Activated CD4-positive, alpha-beta T cell treated with anti-CD3 and anti-CD28 coated beads for 48 hours (primary cell): Measurements from ENCODE around the gene ZNF394.
"Not testable (repeated sequence)": the region's sequence is repeated elsewhere in the genome, so short reads cannot be mapped to it uniquely, and the experiment has no call there.

Source experiments
- DNase-seq: peaks from one replicate; pipeline ENCODE4 v3.0.0-alpha.2; 2020

Gene ZNF394

DNA sequence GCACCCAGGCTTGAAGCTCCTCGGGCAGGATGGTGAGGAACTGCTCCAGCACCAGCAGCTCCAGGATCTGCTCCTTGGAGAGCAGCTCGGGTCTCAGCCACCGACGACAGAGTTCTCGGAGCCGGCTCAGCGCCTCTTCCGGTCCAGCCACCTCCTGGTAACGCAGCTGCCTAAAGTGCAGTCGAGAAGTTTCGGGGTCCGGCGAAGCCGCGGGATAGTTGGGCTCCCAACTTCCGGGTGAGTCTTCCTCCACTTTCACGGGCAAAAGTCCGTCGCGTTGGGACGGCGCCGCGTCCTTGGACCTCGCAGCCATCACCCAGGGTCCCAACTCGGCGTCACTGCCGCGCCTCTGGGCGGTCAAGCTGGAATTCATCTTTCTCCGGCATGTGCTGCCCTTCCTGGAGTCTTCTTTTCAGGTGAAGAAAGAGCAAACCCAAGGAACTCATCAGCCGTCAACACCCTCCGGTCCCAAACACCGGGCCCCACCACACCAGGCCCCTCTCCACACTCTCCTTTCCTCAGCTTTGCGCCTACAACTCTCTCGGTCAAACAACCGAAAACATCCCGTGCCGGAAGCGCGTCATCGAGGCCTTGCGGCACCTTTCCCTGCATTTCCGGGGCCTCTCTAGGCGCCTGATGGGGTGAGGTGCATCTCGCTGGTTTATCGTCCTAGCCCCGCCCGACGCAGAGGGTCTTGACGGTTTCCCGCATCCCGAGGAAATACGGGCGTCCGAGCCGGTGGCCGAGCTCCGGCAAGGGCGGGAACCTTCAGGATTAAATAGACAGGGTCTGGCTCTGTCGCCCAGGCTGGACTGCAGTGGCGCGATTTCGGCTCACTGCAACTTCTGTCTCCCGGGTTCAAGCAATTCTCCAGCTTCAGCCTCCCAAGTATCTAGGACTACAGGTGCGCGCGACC, at the start of gene ZNF394:
Gene ZNF394 (minus strand): TSS at position 561 of the 916 bp plus-strand sequence. CDS start 188 bp downstream, at position 373.
- peak; percentile 93 for DNase-seq

DNA sequence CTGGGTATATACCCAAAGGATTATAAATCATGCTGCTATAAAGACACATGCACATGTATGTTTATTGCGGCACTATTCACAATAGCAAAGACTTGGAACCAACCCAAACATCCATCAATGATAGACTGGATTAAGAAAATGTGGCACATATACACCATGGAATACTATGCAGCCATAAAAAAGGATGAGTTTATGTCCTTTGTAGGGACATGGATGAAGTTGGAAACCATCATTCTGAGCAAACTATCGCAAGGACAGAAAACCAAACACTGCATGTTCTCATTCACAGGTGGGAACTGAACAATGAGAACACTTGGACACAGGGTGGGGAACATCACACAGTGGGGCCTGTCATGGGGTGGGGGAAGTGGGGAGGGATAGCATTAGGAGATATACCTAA, 49.5 kb upstream of the ZNF394 start:
- not testable (repeated sequence) for DNase-seq

DNA sequence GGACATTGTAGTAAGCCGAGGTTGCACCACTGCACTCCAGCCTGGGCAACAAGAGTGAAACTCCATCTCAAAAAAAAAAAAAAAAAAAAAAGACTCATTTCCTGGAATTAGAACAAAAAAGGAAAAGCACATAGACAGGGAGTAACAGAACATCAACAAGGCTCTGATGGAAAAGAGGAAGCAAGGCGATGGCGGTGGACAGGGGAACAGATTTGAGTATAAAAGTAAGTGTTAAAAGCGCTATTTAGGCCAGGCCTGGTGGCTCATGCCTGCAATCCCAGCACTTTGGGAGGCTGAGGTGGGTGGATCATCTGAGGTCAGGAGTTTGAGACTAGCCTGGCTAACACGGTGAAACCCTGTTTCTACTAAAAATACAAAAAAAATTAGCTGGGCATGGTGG, 45.2 kb upstream of the ZNF394 start:
- DNase-seq = not testable (repeated sequence)

DNA sequence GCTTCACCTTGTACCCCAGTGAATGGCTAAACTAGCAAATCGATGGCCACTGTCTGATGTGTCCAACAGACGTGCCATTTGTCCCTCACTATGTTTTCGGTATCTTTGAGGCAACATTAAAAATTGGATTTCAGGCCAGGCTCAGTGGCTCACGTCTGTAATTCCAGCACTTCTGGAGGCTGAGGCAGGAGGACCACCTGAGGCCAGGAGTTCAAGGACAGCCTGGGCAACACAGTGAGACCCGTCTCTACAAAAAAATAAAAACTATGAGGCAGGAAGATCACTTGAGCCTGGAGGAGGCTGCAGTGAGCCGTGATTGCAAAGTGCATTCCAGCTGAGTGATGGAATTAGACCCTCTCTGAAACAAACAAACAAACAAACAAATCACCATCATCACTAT, 43.8 kb upstream of the ZNF394 start:
- no peak for DNase-seq

DNA sequence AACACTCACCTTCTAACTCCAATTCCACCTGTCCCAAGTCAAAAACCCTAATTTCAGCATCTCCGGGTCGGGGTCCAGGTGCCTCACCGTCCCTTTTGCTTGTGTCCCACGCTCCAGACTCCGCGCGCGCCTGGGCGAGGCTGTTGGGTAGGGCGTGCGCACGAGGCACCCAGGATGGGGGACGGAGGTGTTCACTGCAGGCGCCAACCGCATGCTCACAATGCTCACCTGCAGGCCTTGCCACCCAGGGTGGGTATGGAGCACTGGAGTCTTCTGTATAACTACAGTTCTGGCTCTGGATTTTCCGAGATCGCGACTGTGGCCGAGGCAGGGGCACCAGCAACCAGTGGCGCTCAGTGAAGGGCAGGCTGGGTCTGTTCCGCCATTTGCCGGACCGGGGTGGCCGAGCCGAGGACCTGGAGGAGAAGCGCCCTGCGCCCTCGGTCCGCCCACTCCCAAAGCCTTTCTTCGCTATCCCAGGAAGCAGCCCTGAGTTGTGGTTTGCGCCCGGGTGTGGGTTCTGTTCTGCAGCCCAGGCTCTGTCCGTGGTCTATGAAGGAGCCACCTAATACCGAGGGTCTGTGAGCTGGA, 43.1 kb upstream of the ZNF394 start:
- no peak for DNase-seq

DNA sequence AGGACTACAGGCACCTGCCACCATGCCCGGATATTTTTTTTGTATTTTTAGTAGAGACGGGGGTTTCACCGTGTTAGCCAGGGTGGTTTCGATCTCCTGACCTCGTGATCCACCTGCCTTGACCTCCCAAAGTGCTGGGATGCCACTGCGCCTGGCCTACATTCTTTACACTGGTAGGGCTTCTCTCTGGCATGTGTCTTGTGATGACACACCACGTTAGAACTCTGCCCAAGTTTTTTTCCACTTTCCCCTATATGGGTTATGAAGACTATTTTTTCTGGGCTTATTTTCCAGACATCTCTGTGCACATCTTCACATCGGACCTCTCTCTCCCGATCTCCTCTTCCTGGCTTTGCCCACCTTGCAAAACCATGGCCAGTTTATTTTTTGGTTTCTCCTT, 41.1 kb upstream of the ZNF394 start:
- DNase-seq = no peak

DNA sequence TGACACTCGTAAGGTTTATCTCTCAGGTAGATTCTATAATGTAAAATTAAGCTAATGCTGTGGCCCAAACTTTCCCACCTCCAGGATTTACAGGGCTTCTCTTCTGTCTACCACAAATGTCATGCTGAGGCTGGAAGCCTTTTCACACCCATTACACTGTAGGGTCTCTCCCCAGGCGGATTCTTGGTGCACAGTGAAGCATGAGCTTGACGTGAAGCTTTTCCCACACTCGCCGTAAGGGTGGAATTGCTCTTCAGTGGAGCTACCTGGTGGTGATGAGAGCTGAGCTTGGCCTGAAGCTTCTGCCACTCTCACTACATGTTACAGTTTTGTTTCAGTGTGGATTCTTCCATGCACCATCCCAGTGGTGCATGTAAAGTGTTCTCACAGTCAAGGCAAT, 40.5 kb upstream of the ZNF394 start:
- no peak for DNase-seq

DNA sequence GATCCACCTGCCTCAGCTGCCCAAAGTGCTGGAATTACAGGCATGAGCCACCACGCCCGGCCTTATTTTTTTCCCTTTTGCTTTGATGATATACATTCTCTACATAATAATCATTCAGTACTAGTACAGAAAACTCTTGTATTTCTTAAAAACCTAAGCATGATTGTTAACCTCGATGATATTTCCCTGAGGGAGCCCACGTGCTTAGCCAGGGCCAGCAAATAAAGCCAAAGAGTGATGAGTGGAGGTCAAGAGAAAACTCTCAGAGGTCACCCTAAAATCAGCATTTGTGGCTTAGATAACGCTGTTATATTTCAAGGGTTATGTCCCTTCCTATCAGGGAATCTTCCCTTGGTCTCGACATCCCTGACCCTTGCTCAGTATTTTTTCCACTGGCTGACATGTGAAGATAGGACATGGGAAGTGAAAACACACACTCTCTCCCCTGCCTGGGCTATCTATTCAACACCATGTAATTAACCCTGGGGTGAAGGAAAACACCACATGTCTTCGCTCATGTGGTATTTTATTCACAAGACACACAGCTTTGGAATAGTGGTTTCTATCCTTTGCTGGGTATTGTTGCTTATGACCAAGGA, 39.2 kb upstream of the ZNF394 start:
- DNase-seq = no peak

DNA sequence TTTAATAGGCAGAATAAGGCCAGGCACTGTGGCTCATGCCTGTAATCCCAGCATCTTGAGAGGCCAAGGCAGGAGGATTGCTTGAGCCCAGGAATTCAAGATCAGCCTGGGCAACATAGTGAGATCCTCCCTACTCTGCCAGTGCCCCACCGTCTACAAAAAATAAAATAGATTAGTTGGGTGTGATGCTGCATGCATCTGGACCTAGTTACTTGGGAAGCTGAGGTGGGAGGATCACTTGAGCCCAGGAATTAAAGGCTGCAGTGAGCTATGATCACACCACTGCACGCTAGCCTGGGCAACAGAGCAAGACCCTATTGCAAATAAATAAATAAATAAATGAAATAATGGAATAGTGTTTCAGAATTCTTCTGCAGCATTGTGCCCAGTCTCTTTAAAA, 35.6 kb upstream of the ZNF394 start:
- no peak for DNase-seq

DNA sequence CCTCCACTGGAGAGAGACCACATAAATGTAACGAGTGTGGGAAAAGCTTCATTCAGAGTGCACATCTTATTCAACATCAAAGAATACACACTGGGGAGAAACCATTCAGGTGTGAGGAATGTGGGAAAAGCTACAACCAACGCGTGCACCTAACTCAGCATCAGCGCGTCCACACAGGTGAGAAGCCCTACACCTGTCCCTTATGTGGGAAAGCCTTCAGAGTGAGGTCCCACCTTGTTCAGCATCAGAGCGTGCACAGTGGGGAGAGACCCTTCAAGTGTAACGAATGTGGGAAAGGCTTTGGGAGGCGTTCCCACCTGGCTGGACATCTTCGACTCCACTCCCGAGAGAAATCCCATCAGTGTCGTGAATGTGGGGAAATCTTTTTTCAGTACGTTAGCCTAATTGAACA, 31.3 kb upstream of the ZNF394 start:
- no peak for DNase-seq

DNA sequence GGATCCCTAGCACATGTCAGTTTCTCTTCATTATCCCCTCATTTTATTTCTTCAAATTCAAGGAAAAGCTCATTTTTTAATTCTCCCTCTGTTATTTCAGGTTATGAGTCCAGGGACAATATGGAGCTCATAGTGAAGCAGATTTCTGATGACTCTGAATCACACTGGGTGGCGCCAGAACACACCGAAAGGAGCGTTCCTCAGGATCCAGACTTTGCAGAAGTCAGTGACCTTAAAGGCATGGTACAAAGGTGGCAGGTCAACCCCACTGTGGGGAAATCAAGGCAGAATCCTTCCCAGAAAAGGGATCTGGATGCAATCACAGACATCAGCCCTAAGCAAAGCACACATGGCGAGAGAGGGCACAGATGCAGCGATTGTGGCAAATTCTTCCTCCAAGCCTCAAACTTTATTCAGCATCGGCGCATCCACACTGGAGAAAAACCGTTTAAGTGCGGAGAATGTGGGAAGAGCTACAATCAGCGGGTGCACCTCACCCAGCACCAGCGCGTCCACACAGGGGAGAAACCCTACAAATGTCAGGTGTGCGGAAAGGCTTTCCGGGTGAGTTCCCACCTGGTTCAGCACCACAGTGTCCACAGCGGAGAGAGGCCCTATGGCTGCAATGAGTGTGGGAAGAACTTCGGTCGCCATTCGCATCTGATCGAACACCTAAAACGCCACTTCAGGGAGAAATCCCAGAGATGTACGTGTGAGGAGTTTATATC, 25.8 kb upstream of the ZNF394 start:
- peak; percentile 24 for DNase-seq

DNA sequence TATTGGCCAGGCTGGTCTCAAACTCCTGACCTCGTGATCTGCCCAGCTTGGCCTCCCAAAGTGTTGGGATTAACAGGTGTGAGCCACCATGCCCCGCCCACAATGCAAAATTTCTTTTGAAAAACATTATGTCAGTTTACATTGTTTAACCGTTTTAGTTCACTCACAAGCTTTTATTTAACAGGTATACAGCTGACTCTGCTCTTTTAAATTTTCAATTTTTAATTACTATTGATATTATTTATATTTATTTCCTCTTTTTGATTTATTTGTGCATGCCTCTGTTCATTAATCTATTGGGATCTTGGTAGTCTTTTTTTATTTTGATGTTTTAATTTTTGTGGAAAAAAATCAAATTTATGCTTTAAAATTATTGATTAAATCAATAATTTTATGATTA, 21.3 kb upstream of the ZNF394 start:
- DNase-seq = no peak

DNA sequence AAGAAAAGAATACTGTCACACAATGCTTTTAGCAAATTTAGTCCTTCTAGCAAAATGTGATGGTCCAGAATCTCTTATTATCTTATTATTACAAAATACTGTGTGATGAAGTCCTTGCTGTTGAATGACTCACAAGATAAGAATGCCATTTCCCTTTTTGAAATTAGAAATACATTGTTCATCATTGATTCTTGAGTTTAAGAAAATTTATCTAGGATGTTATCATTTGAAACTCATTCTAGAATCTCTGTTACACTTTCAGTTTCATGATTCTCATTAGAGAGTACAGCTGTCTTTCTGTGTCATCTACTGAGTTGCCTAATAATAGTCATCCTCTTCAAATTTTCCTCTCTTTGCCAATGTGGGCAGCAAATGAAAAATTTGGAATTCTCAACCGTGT, 14.0 kb upstream of the ZNF394 start:
- no peak for DNase-seq

DNA sequence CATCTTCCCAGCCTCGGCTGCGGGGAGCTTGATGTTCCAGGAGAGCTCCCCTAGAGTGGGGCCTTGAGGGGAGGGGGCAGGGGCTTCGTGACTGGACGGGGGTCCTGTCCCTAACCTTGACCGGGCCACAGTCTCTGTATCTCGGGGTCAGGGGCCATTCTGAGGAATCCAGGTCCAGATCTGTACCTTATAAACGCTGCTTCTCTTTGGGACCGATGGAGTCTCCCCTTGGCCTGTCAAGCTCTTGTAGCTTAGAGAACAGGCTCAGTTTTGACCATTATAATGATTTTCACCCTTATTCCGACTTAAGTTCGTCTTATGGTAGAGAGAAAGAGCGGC, 5.2 kb upstream of the ZNF394 start:
- no peak for DNase-seq

DNA sequence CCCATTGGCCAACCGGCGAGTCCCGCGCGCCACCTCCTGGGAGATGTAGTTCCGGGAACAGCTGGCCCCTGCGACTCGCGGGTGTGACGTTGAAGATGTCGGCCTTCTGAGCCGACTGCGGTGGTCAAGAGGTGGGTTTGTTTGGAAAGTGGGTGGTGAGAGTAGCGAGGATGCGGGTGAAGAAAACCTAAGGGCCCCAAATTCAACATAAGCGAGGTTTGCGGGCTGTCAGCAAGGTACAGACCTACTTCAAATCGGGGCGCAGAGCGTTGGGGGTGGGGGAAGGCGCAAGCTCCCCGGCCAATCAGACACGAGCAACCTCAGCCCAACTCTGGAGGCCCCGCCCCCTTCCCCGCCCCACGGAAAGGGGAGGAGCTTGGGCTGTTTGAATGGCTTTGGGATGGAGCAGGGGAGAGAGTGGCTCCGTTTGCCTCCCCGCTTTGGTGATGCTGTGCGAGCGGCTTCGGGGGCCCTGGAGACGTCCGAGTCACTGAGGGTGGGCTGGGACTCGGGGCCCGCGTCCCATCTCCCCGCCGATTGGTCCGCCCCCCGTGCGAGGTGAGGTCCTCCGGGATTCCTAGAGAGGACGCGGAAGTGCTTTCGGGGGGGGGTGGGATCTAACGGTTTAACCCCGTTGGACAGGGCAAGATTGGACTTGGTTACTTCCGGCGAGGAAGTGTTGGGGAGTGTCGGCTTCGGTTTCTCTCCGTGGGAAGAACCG, 4.7 kb upstream of the ZNF394 start, which contains the start of gene ZKSCAN5:
Gene ZKSCAN5 (plus strand): TSS at position 60 of the 721 bp plus-strand sequence. CDS start 1,383 bp downstream, outside the sequence.
- DNase-seq = peak; percentile 98

DNA sequence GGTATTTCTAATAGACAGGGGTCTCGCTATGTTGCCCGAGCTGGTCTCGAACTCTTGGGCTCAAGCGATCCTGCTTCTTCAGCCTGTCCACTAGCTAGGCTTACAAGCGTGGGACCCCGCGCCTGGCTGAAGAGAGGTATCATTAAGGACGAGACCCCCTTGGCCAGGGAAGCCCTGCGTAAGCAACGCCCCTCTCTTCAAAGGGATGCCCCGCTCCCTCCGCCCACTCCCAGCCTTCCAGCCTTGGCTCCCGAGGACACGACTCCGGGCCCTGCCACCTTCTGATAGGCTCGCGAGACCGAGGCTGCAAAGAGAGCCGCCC, 4.2 kb upstream of the ZNF394 start:
- DNase-seq = no peak

DNA sequence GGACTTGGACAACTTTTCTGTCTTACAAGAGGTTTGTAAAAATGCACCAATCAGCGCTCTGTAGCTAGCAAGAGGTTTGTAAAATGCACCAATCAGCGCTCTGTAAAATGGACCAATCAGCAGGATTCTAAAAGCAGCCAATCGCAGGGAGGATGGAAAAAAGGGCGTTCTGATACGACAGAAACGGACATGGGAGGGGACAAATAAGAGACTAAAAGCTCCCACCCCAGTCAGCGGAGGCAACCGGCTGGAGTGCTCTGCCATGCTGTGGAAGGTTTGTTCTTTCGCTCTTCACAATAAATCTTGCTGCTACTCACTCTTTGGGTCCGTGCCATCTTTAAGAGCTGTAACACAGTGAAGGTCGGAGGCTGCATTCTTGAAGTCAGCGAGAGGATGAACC, 1.2 kb upstream of the ZNF394 start:
- DNase-seq = peak; percentile 34

DNA sequence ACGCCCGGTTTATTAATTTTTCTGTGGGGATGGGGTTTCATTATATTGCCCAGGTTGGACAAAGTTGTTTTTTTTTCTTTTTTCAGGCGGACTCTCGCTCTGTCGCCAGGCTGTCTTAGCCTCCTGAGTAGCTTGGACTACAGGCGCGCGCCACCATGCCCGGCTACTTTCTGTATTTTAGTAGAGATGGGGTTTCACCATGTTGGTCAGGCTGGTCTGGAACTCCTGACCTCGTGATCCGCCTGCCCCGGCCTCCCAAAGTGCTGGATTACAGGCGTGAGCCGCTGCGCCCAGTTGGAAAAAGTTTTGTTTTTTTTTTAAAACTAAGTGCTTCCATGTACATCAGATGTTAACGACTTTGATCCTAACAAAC, 542 bp upstream of the ZNF394 start:
- DNase-seq = no peak

DNA sequence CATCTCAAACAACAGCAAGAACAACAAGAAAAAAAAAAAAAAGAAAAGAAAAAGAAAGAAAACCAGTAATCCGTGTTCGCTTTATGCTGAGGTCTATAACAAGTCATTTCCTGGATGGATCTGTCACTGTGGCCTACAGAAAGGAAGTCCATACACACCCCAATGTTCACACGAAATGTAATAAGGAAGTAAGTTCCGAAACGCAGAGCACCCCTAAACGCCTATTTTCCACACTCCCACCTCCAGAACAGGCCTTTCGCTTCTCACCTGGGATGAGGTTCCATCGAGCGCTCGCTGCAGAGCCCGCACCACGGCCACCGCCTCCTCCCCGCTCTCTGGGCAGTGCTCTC, 735 bp downstream of the ZNF394 start:
- no peak for DNase-seq

DNA sequence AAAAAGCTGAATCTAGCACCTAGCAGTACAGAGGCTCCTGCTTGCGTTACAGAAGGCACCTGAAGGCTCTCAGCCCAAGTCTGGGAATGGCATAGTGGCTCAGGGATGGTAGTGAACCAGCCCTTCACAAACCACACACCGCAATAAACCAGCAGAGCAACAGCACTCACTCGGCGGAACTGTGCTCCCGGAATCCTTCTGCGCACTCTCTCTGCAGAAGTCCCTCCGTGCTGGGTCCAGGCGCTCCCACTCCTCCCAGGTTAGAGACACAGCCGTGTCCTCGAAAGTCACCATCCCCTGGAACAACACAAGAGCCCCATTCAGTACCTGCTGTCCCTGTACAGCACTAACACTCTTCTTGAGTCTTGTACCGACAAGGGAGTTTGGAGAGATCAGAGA, 1.5 kb downstream of the ZNF394 start:
- DNase-seq = no peak

DNA sequence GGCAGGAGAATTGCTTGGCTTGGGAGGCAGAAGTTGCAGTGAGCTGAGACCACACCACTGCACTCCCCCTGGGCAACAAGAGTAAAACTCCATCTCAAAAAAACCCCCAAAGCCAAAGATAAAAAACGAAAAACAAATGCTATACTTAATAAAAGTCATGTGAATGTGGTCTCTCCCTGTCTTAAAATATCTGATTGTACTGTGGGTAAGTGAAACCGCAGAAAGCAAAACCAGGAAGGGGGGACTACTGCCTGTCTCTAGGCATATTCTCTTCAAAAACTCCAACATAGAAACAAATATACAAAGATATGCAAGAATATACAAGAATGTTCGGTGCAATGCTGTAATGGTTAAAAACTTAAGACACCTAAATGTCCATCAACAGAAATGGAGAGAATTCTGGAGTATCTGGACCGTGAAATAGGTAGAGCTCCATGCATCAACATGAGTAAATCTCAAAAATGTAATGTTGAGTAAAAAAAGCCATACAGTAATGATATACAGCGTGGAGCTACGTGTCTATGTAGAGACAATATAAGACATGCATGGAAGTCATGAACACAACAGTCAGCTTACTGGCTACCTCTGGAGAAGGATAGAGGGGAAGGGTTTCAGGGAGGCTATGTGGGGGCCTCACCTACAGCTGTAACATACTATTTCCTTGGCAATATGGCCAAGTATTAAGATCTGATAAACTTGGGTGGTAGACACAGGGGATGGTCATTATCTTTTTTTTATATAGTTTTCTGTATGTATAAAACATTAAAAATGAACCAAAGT, 2.1 kb downstream of the ZNF394 start:
- DNase-seq = no peak

DNA sequence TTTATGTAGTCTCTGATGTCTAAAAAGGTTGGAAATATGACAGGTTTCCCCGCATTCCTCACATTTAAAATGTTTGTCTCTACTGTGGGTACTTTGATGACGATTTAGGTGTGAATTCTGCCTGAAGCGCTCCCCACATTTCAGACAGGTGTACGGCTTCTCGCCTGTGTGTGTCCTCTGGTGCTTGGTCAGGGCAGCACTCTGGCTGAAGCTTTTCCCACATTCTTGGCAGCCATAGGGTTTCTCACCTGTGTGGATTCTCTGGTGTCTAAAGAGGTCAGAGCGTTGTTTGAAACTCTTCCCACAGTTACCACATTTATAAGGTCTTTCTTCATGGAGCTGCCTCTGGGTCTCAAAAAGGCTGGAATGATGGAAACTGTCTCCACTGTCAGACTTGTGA, 6.3 kb downstream of the ZNF394 start:
- DNase-seq = no peak
